Central memory CD8-positive, alpha-beta T cell (primary cell): ENCODE data around the gene CEBPE.

Experiments used
- ATAC-seq: fragments of 150-1000 bp; cut with Tn5 transposase; replicated peaks from 2 replicates; pipeline ENCODE4 v1.10.0; 2022; ENCODE audit warnings: mild to moderate bottlenecking, moderate FRiP score, moderate number of reproducible peaks; ENCODE audit not compliant: poor library complexity, severe bottlenecking; ENCODE audit errors: extremely low read depth
- DNase-seq, 2 donors: peaks; one replicate each; pipeline ENCODE4 v3.0.0; 2021; ENCODE audit warnings: low spot score in 2 of 2
- H3K27ac Mint-ChIP-seq: one replicate; pipeline ENCODE4 v1.8.0; 2022; ENCODE audit warnings: low read depth, mild to moderate bottlenecking, moderate library complexity, mixed read lengths
- H3K27me3 Mint-ChIP-seq: one replicate; pipeline ENCODE4 v1.8.0; 2022; ENCODE audit warnings: mixed read lengths
- H3K36me3 Mint-ChIP-seq: one replicate; pipeline ENCODE4 v1.8.0; 2022; ENCODE audit warnings: mild to moderate bottlenecking, moderate library complexity, mixed read lengths; ENCODE audit not compliant: insufficient read depth
- H3K4me1 Mint-ChIP-seq: one replicate; pipeline ENCODE4 v1.8.0; 2022; ENCODE audit warnings: mixed read lengths
- H3K4me3 Mint-ChIP-seq: one replicate; pipeline ENCODE4 v1.8.0; 2022; ENCODE audit warnings: mild to moderate bottlenecking, moderate library complexity, mixed read lengths
- H3K9me3 Mint-ChIP-seq: one replicate; pipeline ENCODE4 v1.8.0; 2022; ENCODE audit warnings: mixed read lengths

The CEBPE gene

GRCh38 chr14:23139874-23140273 is 20.8 kb upstream of the CEBPE start:
- no peaks in the 10 kb centered on the region for H3K27me3 Mint-ChIP-seq
- no peak overlapping the region for H3K27ac Mint-ChIP-seq
- no peaks in the 10 kb centered on the region for H3K9me3 Mint-ChIP-seq
- no peak overlapping the region for H3K4me3 Mint-ChIP-seq
- no peaks in the 10 kb centered on the region for H3K4me1 Mint-ChIP-seq
- no peaks in the 10 kb centered on the region for H3K36me3 Mint-ChIP-seq
- no peak for DNase-seq
- ATAC-seq = no peak

GRCh38 chr14:23137813-23138535 is 18.9 kb upstream of the CEBPE start:
- Mint-ChIP-seq H3K36me3 (no peaks in the 10 kb centered on the region), H3K4me3 (no peak overlapping the region), H3K9me3 (no peaks in the 10 kb centered on the region), H3K27ac (no peak overlapping the region), H3K4me1 (no peaks in the 10 kb centered on the region), H3K27me3 (no peaks in the 10 kb centered on the region)
- ATAC-seq (no peak), DNase-seq (no peak)

GRCh38 chr14:23137192-23137812 is 18.2 kb upstream of the CEBPE start:
- ATAC-seq (no peak), DNase-seq (no peak)
- no peaks in the 10 kb centered on the region for H3K27me3 Mint-ChIP-seq
- peaks cover 2% of the 10 kb centered on the region for H3K36me3 Mint-ChIP-seq
- H3K9me3 Mint-ChIP-seq = no peaks in the 10 kb centered on the region
- H3K4me3 Mint-ChIP-seq = no peak overlapping the region
- H3K4me1 Mint-ChIP-seq = no peaks in the 10 kb centered on the region
- no peak overlapping the region for H3K27ac Mint-ChIP-seq

GRCh38 chr14:23136566-23137133 is 17.6 kb upstream of the CEBPE start:
- no peaks in the 10 kb centered on the region for H3K27me3 Mint-ChIP-seq
- H3K4me3 Mint-ChIP-seq = no peak overlapping the region
- DNase-seq = no peak
- no peak overlapping the region for H3K27ac Mint-ChIP-seq
- no peak for ATAC-seq
- no peaks in the 10 kb centered on the region for H3K9me3 Mint-ChIP-seq
- H3K36me3 Mint-ChIP-seq = peaks cover 2% of the 10 kb centered on the region
- no peaks in the 10 kb centered on the region for H3K4me1 Mint-ChIP-seq

- ATAC-seq (no peak), DNase-seq (no peak)
- H3K9me3 Mint-ChIP-seq = no peaks in the 10 kb centered on the region
- H3K27ac Mint-ChIP-seq = no peak overlapping the region
- H3K4me3 Mint-ChIP-seq = no peak overlapping the region
- H3K4me1 Mint-ChIP-seq = peaks cover 3% of the 10 kb centered on the region
- peaks cover 30% of the 10 kb centered on the region for H3K27me3 Mint-ChIP-seq
- peaks cover 2% of the 10 kb centered on the region for H3K36me3 Mint-ChIP-seq
Measured at GRCh38 chr14:23132970-23133369, 13.9 kb upstream of the CEBPE start.

- Mint-ChIP-seq H3K4me1 (peaks cover 5% of the 10 kb centered on the region), H3K27me3 (peaks cover 37% of the 10 kb centered on the region), H3K27ac (no peak overlapping the region), H3K4me3 (no peak overlapping the region), H3K36me3 (peaks cover 2% of the 10 kb centered on the region), H3K9me3 (no peaks in the 10 kb centered on the region)
- no peak for ATAC-seq
- DNase-seq = no peak
Measured at GRCh38 chr14:23131482-23131881, 12.4 kb upstream of the CEBPE start.

- no peak overlapping the region for H3K27ac Mint-ChIP-seq
- no peak overlapping the region for H3K4me3 Mint-ChIP-seq
- peaks cover 2% of the 10 kb centered on the region for H3K36me3 Mint-ChIP-seq
- no peak for DNase-seq
- H3K9me3 Mint-ChIP-seq = no peaks in the 10 kb centered on the region
- peaks cover 43% of the 10 kb centered on the region for H3K27me3 Mint-ChIP-seq
- no peak for ATAC-seq
- peaks cover 5% of the 10 kb centered on the region for H3K4me1 Mint-ChIP-seq
Measured at GRCh38 chr14:23130871-23131270, 11.8 kb upstream of the CEBPE start.

GRCh38 chr14:23129759-23130316 is 10.8 kb upstream of the CEBPE start:
- no peak overlapping the region for H3K27ac Mint-ChIP-seq
- peaks cover 2% of the 10 kb centered on the region for H3K36me3 Mint-ChIP-seq
- no peak for DNase-seq
- no peak for ATAC-seq
- peaks cover 43% of the 10 kb centered on the region for H3K27me3 Mint-ChIP-seq
- peaks cover 5% of the 10 kb centered on the region for H3K4me1 Mint-ChIP-seq
- H3K9me3 Mint-ChIP-seq = no peaks in the 10 kb centered on the region
- no peak overlapping the region for H3K4me3 Mint-ChIP-seq

GRCh38 chr14:23128969-23129758 is 10.1 kb upstream of the CEBPE start:
- no peak overlapping the region for H3K27ac Mint-ChIP-seq
- ATAC-seq (no peak), DNase-seq (no peak)
- H3K9me3 Mint-ChIP-seq = no peaks in the 10 kb centered on the region
- peaks cover 43% of the 10 kb centered on the region for H3K27me3 Mint-ChIP-seq
- peaks cover 2% of the 10 kb centered on the region for H3K36me3 Mint-ChIP-seq
- no peak overlapping the region for H3K4me3 Mint-ChIP-seq
- H3K4me1 Mint-ChIP-seq = peaks cover 5% of the 10 kb centered on the region

GRCh38 chr14:23127861-23128260 is 8.8 kb upstream of the CEBPE start:
- Mint-ChIP-seq H3K27ac (no peak overlapping the region), H3K9me3 (no peaks in the 10 kb centered on the region), H3K4me3 (no peak overlapping the region), H3K4me1 (peaks cover 5% of the 10 kb centered on the region), H3K36me3 (peaks cover 2% of the 10 kb centered on the region), H3K27me3 (peaks cover 43% of the 10 kb centered on the region)
- ATAC-seq (no peak), DNase-seq (no peak)

- peaks cover 43% of the 10 kb centered on the region for H3K27me3 Mint-ChIP-seq
- peaks cover 5% of the 10 kb centered on the region for H3K4me1 Mint-ChIP-seq
- no peaks in the 10 kb centered on the region for H3K36me3 Mint-ChIP-seq
- H3K4me3 Mint-ChIP-seq = no peak overlapping the region
- DNase-seq (no peak), ATAC-seq (no peak)
- no peak overlapping the region for H3K27ac Mint-ChIP-seq
- no peaks in the 10 kb centered on the region for H3K9me3 Mint-ChIP-seq
Measured at GRCh38 chr14:23126548-23127278, 7.7 kb upstream of the CEBPE start.

- Mint-ChIP-seq H3K4me3 (no peak overlapping the region), H3K27me3 (peaks cover 37% of the 10 kb centered on the region), H3K36me3 (peaks cover 2% of the 10 kb centered on the region), H3K4me1 (peaks cover 11% of the 10 kb centered on the region), H3K27ac (no peak overlapping the region), H3K9me3 (no peaks in the 10 kb centered on the region)
- ATAC-seq (no peak), DNase-seq (no peak)
Measured at GRCh38 chr14:23125933-23126524, 7.0 kb upstream of the CEBPE start.
